B cell (primary cell): ENCODE measurements around the gene TMEM108. TPM values are rescaled to one million over a fixed set of nuclear protein-coding genes. Genes with fewer than 3 reads are reported as not detected.

Source experiments
- ATAC-seq: fragments of 200-7000 bp; cut with Tn5 transposase; one replicate; pipeline ENCODE4 v1.10.0; 2021; ENCODE audit warnings: low read depth, mild to moderate bottlenecking, moderate number of reproducible peaks, moderate library complexity
- CTCF ChIA-PET: fragments of 350-600 bp; sonication (Branson Sonifier 250); formaldehyde crosslinking; loops from one replicate; lab custom pipeline; 2021; ENCODE audit warnings: antibody characterized with exemption, inconsistent platforms; lab: Charles Lee
- POLR2A ChIA-PET: fragments of 350-600 bp; sonication (Branson Sonifier 250); formaldehyde crosslinking; loops from one replicate; lab custom pipeline; 2021; ENCODE audit warnings: antibody characterized with exemption; lab: Charles Lee
- DNase-seq: peaks from one replicate; pipeline ENCODE4 v3.0.0; 2013
- H2AFZ ChIP-seq: 2 replicates; pipeline ENCODE4 v1.6.1; 2012; ENCODE audit warnings: mild to moderate bottlenecking, low read depth, low read length; ENCODE audit not compliant: insufficient read depth, poor library complexity, severe bottlenecking
- H3K27ac ChIP-seq, 2 donors: 1 replicate in 1 of 2; 2 replicates in 1 of 2; pipeline ENCODE4 v1.5.1; 2012 to 2013; ENCODE audit warnings: low read length in 2 of 2, mild to moderate bottlenecking in 2 of 2, moderate library complexity in 1 of 2
- H3K27me3 ChIP-seq, 4 experiments: fragments of 200-600 bp in 1 of 4; sonication (generic) in 1 of 4; replicated peaks in 1 of 4; 1 replicate in 2 of 4; 2 replicates in 2 of 4; pipeline versions ENCODE4 v1.6.1 to v1.7.0; 2013 to 2016; ENCODE audit warnings: low read length in 3 of 4, mild to moderate bottlenecking in 2 of 4, mixed read lengths in 1 of 4, moderate library complexity in 1 of 4; ENCODE audit not compliant: insufficient read depth in 4 of 4, control insufficient read depth in 3 of 4; ENCODE audit errors: control extremely low read depth in 1 of 4
- H3K36me3 ChIP-seq, 2 experiments: replicated peaks in 1 of 2; 1 replicate in 1 of 2; 2 replicates in 1 of 2; pipeline versions ENCODE4 v1.6.1 to v1.7.1; 2013; ENCODE audit warnings: low read length in 1 of 2; ENCODE audit not compliant: insufficient read depth in 2 of 2, control insufficient read depth in 1 of 2; ENCODE audit errors: control extremely low read depth in 1 of 2, extremely low read depth in 1 of 2
- H3K4me1 ChIP-seq, 2 donors: fragments of 200-600 bp in 1 of 2; sonication (generic) in 1 of 2; 1 replicate in 1 of 2; 2 replicates in 1 of 2; pipeline versions ENCODE4 v1.5.1 to v1.6.1; 2013 to 2017; ENCODE audit warnings: low read length in 2 of 2; ENCODE audit not compliant: control insufficient read depth in 2 of 2, insufficient read depth in 2 of 2
- H3K4me2 ChIP-seq: replicated peaks from 2 replicates; pipeline ENCODE3; 2012; ENCODE audit warnings: mild to moderate bottlenecking, low read depth, low read length; ENCODE audit not compliant: poor library complexity, severe bottlenecking
- H3K4me3 ChIP-seq, 5 experiments: fragments of 200-600 bp in 1 of 5; sonication (generic) in 1 of 5; 1 replicate in 3 of 5; 2 replicates in 2 of 5; pipeline versions ENCODE4 v1.5.1 to v1.7.0; 2011 to 2016; ENCODE audit warnings: low read length in 4 of 5, mild to moderate bottlenecking in 4 of 5, low read depth in 2 of 5, control low read depth in 1 of 5, moderate library complexity in 1 of 5; ENCODE audit not compliant: insufficient read depth in 1 of 5; ENCODE audit errors: control extremely low read depth in 1 of 5, extremely low read depth in 1 of 5
- H3K79me2 ChIP-seq: fragments of 200-600 bp; sonication (generic); one replicate; pipeline ENCODE4 v1.6.0; 2016; ENCODE audit warnings: low read length; ENCODE audit not compliant: control insufficient read depth, insufficient read depth
- H3K9ac ChIP-seq: fragments of 200-600 bp; sonication (generic); 2 replicates; pipeline ENCODE4 v1.6.1; 2017; ENCODE audit warnings: mild to moderate bottlenecking, low read length, moderate library complexity
- H3K9me3 ChIP-seq, 3 donors: one replicate each; pipeline versions ENCODE4 v1.6.1 to v1.7.1; 2013; ENCODE audit warnings: low read length in 2 of 3; ENCODE audit not compliant: control insufficient read depth in 2 of 3, insufficient read depth in 1 of 3; ENCODE audit errors: control extremely low read depth in 1 of 3
- H4K20me1 ChIP-seq: 2 replicates; pipeline ENCODE4 v1.6.0; 2012; ENCODE audit warnings: mild to moderate bottlenecking, low read length; ENCODE audit not compliant: insufficient read depth, control insufficient read depth, poor library complexity, severe bottlenecking
- H3K27ac Mint-ChIP-seq: one replicate; pipeline ENCODE4 v1.8.0; 2021; ENCODE audit warnings: mixed read lengths
- H3K27me3 Mint-ChIP-seq: one replicate; pipeline ENCODE4 v1.8.0; 2021; ENCODE audit warnings: mixed read lengths
- H3K4me1 Mint-ChIP-seq: one replicate; pipeline ENCODE4 v1.8.0; 2021; ENCODE audit warnings: mixed read lengths
- H3K4me3 Mint-ChIP-seq: one replicate; pipeline ENCODE4 v1.8.0; 2021; ENCODE audit warnings: mixed read lengths
- H3K9me3 Mint-ChIP-seq: one replicate; pipeline ENCODE4 v1.8.0; 2022; ENCODE audit warnings: mixed read lengths; ENCODE audit not compliant: insufficient read depth
- CTCF ChIP-seq: fragments of 200-600 bp; IDR thresholded peaks from one replicate; pipeline ENCODE4 v1.8.0; 2022; ENCODE audit warnings: antibody characterized with exemption, mild to moderate bottlenecking
- EZH2 ChIP-seq: IDR thresholded peaks from 2 replicates; pipeline ENCODE4 v1.6.1; 2012; ENCODE audit warnings: borderline replicate concordance, low read depth, mild to moderate bottlenecking, moderate library complexity, low read length; ENCODE audit not compliant: insufficient read depth, poor library complexity, severe bottlenecking
- WGBS: methylation state at CpG from one replicate; pipeline ENCODE4 v1.1.5; 2013; ENCODE audit warnings: missing lambda C conversion rate; ENCODE audit not compliant: insufficient coverage; 5-methylcytosine and 5-hydroxymethylcytosine counted together
- intact Hi-C: fragments of 100-400 bp; cut with micrococcal nuclease; formaldehyde crosslinking; loops from one replicate; pipeline ENCODE4 v1.10.0; 2022
- polyA plus RNA-seq: library from polyadenylated mRNA; depleted of rRNA; stranded (reverse); fragments of >200 nt; gene quantifications from 2 replicates; pipeline ENCODE4 v1.2.3, GENCODE V29; 2012
- total RNA-seq, 2 donors: library from RNA; stranded (reverse); fragments of 120-200 nt in 1 of 2; gene quantifications; 1 replicate in 1 of 2; 2 replicates in 1 of 2; pipeline versions ENCODE4 v1.2.3 to v1.2.4, GENCODE V29; 2013 to 2022

Gene TMEM108
- total and polyA plus RNA-seq, 2 donors (not counting 1 experiment from before 2014, with no cell fraction given), result not detected

DNA sequence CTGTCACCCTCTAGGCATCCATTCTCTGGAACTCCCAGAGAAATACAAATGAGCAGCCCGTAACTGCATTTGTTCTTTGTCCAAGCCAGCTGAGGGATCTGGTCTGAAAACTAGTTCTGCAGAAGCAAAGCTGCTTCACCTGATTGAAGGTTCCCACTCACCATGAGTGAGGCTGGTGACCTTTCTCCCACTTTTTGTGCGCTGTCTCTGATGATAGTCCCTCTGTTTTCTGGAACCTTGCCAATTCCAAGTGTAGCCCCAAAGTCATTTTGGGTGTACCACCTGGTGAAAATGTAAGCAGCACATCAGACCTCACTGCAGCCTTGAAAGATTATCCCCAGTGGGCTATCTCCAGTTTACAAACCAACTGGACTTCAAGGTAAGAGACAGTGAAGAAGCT, 322.3 kb downstream of the TMEM108 start:
- Histone ChIP-seq H3K4me1 (no peaks in the 10 kb centered on the region), H3K27ac (no peak overlapping the region), H3K4me3 (no peak overlapping the region), H3K9ac (no peak overlapping the region), H3K4me2 (no peak overlapping the region), H3K36me3 (no peaks in the 10 kb centered on the region), H3K79me2 (no peaks in the 10 kb centered on the region), H3K9me3 (no peaks in the 10 kb centered on the region), H2AFZ (no peak overlapping the region), H4K20me1 (no peaks in the 10 kb centered on the region), H3K27me3 (no peaks in the 10 kb centered on the region)
- WGBS, result 92% methylated on average over 2 of the region's 2 CpGs
- DNase-seq, result no peak
- H3K4me3 Mint-ChIP-seq, result no peak overlapping the region
- no peak overlapping the region for H3K27ac Mint-ChIP-seq
- intact Hi-C loops, result no loop called here
- no peak for ATAC-seq
- TF ChIP-seq CTCF (no peak), EZH2 (no peak)
- POLR2A ChIA-PET, result no interaction called here
- CTCF ChIA-PET, result no interaction called here
- no peaks in the 10 kb centered on the region for H3K9me3 Mint-ChIP-seq
- no peaks in the 10 kb centered on the region for H3K4me1 Mint-ChIP-seq
- H3K27me3 Mint-ChIP-seq, result peaks cover 9% of the 10 kb centered on the region

DNA sequence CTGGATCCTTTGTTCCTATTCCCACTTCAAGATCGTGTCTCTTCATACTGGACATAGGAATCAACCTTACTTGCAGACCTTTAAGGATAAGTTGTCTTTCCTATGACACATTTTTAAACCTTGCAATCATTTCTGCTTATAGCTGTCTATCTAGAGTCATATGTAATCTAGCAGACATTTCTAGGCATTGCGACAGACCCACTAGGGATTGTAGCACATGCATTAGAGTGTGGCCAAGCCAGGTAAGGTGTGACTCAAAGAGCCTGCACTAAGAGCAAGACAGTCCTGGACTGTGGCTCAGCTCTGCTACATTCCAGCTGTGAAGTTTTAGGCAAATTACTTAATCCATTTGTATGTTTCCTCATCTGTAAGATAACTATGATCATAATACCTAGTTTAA, 322.8 kb downstream of the TMEM108 start:
- POLR2A ChIA-PET, result no interaction called here
- no peaks in the 10 kb centered on the region for H3K4me1 ChIP-seq
- no peak overlapping the region for H3K9ac ChIP-seq
- no peak overlapping the region for H3K4me3 Mint-ChIP-seq
- no peaks in the 10 kb centered on the region for H3K4me1 Mint-ChIP-seq
- no peak for DNase-seq
- H3K27me3 Mint-ChIP-seq, result peaks cover 9% of the 10 kb centered on the region
- no peak overlapping the region for H3K4me2 ChIP-seq
- no peaks in the 10 kb centered on the region for H4K20me1 ChIP-seq
- CTCF ChIA-PET, result no interaction called here
- no peak overlapping the region for H3K27ac Mint-ChIP-seq
- TF ChIP-seq EZH2 (no peak), CTCF (no peak)
- no peak for ATAC-seq
- H3K36me3 ChIP-seq, result no peaks in the 10 kb centered on the region
- no peak overlapping the region for H2AFZ ChIP-seq
- intact Hi-C loops, result no loop called here
- no peaks in the 10 kb centered on the region for H3K79me2 ChIP-seq
- H3K9me3 Mint-ChIP-seq, result no peaks in the 10 kb centered on the region
- 100% methylated on average over 1 of the region's 2 CpGs for WGBS
- H3K27ac ChIP-seq, result no peak overlapping the region
- H3K4me3 ChIP-seq, result no peak overlapping the region
- no peaks in the 10 kb centered on the region for H3K27me3 ChIP-seq
- no peaks in the 10 kb centered on the region for H3K9me3 ChIP-seq
